HTR-8/SVneo (cell line): ENCODE results near the gene ABHD6.
"Not testable (repeated sequence)": the region's sequence is repeated elsewhere in the genome, so short reads cannot be mapped to it uniquely, and the experiment has no call there.

Experiments
- DNase-seq: peaks from one replicate; pipeline ENCODE4 v3.0.0; 2011; ENCODE audit warnings: low spot score, mixed read lengths; ENCODE audit not compliant: insufficient read length
- FAIRE-seq: peaks from 2 replicates; lab custom pipeline; 2011; peaks lifted over from hg19 to GRCh38; lab: Jason Lieb, UNC

ABHD6 gene

GRCh38 chr3:58241306-58242044, 3.9 kb downstream of the ABHD6 start:
- DNase-seq (no peak), FAIRE-seq (peak; percentile 31)

DNA sequence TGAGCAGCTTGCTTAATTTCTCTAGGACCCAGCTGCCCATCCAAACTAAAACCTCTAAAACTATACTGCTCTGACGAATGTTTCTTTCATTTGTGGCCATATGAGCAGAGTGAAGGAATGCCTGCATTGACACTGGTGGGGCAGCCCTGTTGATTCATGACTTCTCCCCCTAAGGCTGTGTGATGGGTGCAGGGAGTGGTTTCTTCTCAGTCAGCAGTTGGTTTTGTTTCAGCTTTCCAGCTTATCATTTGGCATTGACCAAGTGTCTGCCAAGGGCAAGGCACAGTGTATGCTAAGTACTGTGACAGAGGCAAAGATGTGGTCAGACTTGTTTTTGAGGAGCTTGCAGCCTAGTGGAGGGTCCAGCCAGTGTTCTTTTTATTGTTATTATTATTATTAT, 4.7 kb downstream of the ABHD6 start:
- DNase-seq = no peak
- no peak for FAIRE-seq

DNA sequence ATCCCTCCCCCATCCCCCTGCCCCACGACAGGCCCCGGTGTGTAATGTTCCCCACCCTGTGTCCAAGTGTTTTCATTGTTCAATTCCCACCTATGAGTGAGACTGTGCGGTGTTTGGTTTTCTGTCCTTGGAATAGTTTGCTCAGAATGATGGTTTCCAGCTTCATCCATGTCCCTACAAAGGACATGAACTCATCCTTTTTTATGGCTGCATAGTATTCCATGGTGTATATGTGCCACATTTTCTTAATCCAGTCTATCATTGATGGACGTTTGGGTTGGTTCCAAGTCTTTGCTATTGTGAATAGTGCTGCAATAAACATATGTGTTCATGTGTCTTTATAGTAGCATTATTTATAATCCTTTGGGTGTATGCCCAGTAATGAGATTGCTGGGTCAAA, 5.3 kb downstream of the ABHD6 start:
- not testable (repeated sequence) for DNase-seq, FAIRE-seq

DNA sequence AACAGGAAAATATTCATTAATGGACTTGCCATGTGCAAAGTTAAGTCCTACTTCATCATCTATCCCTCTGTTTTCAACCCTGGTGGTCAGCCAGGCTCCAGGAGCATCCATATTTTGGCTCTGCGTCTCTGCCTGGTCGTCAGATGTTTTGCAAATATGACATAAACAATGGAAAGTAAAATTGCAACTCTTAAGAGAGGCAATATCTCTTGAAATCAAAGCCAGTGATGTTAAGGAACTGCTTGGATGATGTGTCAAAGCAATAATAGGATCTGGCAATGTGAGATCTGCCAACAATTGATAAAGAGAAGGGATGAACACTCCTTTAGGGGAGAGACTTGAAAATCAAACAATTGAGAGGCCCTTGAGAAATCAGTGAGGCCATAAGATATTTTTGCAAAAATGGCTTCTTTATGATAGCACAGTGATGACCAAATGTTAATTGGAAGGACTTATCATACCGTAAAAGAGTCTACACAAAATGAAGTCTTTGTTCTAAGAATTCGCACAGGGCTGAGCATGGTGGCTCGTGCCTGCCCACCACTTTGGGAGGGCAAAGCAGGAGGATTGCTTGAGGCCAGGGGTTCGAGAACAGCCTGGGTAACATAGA, 6.5 kb downstream of the ABHD6 start:
- no peak for FAIRE-seq
- DNase-seq = no peak

GRCh38 chr3:58246148-58247047, 8.8 kb downstream of the ABHD6 start:
- DNase-seq (no peak), FAIRE-seq (no peak)

DNA sequence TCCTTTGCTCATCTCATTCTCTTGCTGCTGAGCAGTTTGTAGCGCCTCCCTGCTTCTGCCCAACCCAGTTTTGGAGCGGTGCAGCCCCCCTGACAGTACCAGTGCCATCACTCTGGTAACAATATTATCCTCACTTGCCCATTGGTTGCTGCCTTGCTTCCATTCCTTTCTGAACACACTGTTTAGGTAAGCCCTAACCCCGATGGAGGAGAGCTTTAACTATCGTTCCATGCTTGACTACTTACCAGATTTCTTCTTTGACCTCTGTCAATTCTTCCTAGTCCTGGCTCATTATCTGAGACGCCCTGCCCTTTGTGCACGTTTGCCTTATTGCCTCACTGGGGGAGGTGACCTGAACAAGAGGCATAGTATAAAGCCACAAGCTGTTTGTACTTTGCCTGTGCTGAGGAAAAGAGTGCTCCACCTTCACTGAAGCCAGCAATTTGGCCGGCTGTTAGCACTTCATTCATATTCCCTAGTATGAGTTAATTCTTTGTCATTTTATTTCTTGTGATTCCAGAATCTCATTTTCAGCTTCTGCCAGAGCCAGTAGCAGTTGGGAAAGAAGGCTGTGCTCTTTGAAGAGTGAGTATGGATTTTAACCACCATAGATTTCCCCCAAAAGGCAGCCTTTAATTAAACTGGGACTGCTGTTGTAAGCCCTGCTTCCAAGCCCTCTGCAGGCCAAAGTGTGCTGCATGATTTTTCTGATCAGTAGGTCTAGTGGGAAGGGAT, 11.9 kb downstream of the ABHD6 start:
- FAIRE-seq (peak; percentile 36), DNase-seq (no peak)

GRCh38 chr3:58250093-58250707, 12.6 kb downstream of the ABHD6 start:
- FAIRE-seq (no peak), DNase-seq (no peak)

GRCh38 chr3:58251631-58252035, 14.0 kb downstream of the ABHD6 start:
- FAIRE-seq (no peak), DNase-seq (no peak)

DNA sequence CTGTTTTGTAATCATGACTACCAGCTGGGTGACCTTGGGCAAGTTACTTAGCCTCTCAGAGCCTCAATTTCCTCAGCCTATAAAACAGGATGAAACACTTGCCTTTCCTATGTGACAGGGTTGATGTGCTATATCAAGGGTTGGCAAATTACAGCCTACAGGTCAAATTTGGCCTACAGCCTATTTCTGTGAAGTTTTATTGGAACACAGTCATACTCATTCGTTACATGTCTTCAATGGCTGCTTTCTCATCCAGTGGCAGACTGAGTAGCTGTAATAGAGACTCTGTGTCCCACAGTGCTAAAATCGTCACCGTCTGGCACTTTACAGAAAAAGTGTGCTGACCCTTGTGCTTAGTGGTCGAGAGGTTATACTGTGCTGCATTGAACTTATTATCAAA, 16.6 kb downstream of the ABHD6 start:
- peak; percentile 33 for FAIRE-seq

DNA sequence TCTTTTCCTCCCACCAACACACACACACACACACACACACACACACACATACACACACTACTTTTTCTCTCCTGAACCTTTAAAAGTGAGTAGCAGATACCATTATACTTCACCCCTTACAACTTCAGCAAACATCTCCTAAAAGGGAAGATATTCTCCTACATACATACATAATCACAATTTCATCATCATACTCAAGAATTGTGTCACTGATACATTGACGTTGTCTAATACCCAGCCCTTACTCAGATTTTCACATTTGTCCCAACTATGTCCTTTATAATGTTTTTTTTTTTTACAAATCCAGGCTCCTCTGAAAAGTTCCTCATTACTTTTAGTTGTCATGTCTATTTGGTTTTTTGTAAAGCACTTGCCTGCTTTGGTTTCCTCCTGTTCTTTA, 18.5 kb downstream of the ABHD6 start:
- FAIRE-seq = no peak
- DNase-seq = no peak

More for the DNA sequence above, 16.6 kb downstream of the ABHD6 start:
- DNase-seq = no peak

DNA sequence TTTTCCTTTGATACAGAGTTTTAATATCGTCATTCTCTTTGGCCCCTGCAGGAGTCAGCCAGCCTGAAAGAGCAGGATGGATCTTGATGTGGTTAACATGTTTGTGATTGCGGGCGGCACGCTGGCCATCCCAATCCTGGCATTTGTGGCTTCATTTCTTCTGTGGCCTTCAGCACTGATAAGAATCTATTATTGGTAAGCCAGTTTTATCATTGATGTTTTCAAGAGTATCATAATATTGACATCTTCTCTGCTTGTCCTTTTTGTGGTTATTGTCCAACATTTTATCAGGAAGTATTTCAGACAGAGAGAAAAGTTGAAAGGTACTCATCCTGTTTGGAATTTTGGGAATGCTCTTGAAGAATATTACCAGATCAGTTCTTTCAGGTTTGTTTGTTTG, 18.9 kb downstream of the ABHD6 start:
- no peak for DNase-seq
- FAIRE-seq = no peak

- peak; percentile 13 for FAIRE-seq
- DNase-seq = no peak
Observed at GRCh38 chr3:58258392-58259055, 20.9 kb downstream of the ABHD6 start.

- DNase-seq (peak; percentile 68), FAIRE-seq (peak; percentile 91)
Observed at GRCh38 chr3:58260261-58260731, 22.7 kb downstream of the ABHD6 start.

- DNase-seq (no peak), FAIRE-seq (no peak)
Observed at GRCh38 chr3:58260733-58261132, 23.1 kb downstream of the ABHD6 start.

DNA sequence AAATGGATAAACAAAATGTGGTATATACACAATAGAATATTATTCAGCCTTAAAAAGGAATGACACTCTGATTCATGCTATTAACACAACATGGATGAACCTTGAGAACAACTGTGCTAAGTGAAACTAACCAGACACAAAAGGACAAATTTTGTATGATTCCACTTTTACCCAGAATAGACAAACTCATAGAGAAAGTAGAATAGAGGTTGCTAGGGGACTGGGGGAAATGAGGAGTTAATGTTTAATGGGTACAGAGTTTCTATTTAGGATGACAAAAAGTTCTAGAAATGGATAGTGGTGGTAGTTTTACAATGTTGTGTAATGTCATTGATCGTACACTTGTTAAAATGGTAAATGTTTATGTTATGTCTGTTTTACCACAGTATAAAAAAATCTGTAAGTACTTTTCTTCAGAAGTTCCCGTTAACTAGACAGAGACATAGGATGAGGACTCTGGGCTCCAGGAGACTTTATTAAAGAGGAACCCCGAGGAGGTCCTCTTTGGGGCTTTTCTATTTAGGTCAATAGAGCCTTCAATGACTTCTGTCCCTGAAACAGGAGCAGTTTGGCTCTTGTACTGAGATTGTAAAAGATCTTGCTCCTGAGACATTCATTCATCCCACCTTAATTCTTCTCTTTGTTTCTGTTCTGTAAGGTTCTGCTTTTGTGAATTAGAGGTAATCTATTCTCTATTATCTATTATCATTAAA, 24.5 kb downstream of the ABHD6 start:
- DNase-seq (no peak), FAIRE-seq (no peak)

- FAIRE-seq (no peak), DNase-seq (no peak)
Observed at GRCh38 chr3:58266577-58266976, 29.0 kb downstream of the ABHD6 start.

- not testable (repeated sequence) for FAIRE-seq, DNase-seq
Observed at GRCh38 chr3:58267543-58267942, 30.0 kb downstream of the ABHD6 start.

- FAIRE-seq = no peak
- no peak for DNase-seq
Observed at GRCh38 chr3:58269356-58269755, 31.8 kb downstream of the ABHD6 start.

- no peak for DNase-seq
- no peak for FAIRE-seq
Observed at GRCh38 chr3:58270485-58270884, 32.9 kb downstream of the ABHD6 start.
